Endodermal cell (in vitro differentiated cells): ENCODE data around the gene NPPC. TPM values are rescaled to one million over a fixed set of nuclear protein-coding genes. Genes with fewer than 3 reads are reported as not detected.

Experiments used
- DNase-seq: peaks from one replicate; pipeline ENCODE4 v3.0.0-alpha.2; 2017
- H3K27ac ChIP-seq: 2 replicates; pipeline ENCODE4 v1.5.1; 2013; ENCODE audit warnings: mild to moderate bottlenecking, low read depth, low read length, moderate library complexity
- H3K27me3 ChIP-seq: 2 replicates; pipeline ENCODE4 v1.6.1; 2013; ENCODE audit warnings: mild to moderate bottlenecking, low read length, moderate library complexity; ENCODE audit not compliant: insufficient read depth, control insufficient read depth, poor library complexity, severe bottlenecking
- H3K36me3 ChIP-seq: 2 replicates; pipeline ENCODE4 v1.7.0; 2013; ENCODE audit warnings: mild to moderate bottlenecking, low read length, moderate library complexity; ENCODE audit not compliant: control insufficient read depth, insufficient read depth
- H3K4me1 ChIP-seq: one replicate; pipeline ENCODE4 v1.7.0; 2013; ENCODE audit warnings: low read length; ENCODE audit not compliant: control insufficient read depth, insufficient read depth
- H3K4me3 ChIP-seq: 2 replicates; pipeline ENCODE4 v1.5.1; 2013; ENCODE audit warnings: mild to moderate bottlenecking, low read length, moderate library complexity
- H3K9ac ChIP-seq: 2 replicates; pipeline ENCODE4 v1.6.1; 2013; ENCODE audit warnings: mild to moderate bottlenecking, low read length, moderate library complexity; ENCODE audit not compliant: poor library complexity, severe bottlenecking; ENCODE audit errors: extremely low read depth
- H3K9me3 ChIP-seq: 2 replicates; pipeline ENCODE4 v1.6.1; 2013; ENCODE audit warnings: mild to moderate bottlenecking, low read length, moderate library complexity; ENCODE audit not compliant: control insufficient read depth
- H3K27ac Mint-ChIP-seq: 2 replicates; pipeline ENCODE4 v1.8.0; 2020; ENCODE audit warnings: mixed read lengths
- H3K27me3 Mint-ChIP-seq: 2 replicates; pipeline ENCODE4 v1.8.0; 2021; ENCODE audit warnings: mild to moderate bottlenecking, mixed read lengths; ENCODE audit not compliant: insufficient read depth
- H3K36me3 Mint-ChIP-seq: 2 replicates; pipeline ENCODE4 v1.8.0; 2020; ENCODE audit warnings: low read depth, mixed read lengths
- H3K4me1 Mint-ChIP-seq: 2 replicates; pipeline ENCODE4 v1.8.0; 2020; ENCODE audit warnings: mixed read lengths
- H3K4me3 Mint-ChIP-seq: 2 replicates; pipeline ENCODE4 v1.8.0; 2020; ENCODE audit warnings: mild to moderate bottlenecking, moderate library complexity, mixed read lengths
- H3K9me3 Mint-ChIP-seq: 2 replicates; pipeline ENCODE4 v1.8.0; 2020; ENCODE audit warnings: mild to moderate bottlenecking, mixed read lengths
- CTCF ChIP-seq: fragments of 200-600 bp; sonication (generic); conservative IDR thresholded peaks from 2 replicates; pipeline ENCODE4 v1.5.0; 2021; ENCODE audit warnings: antibody characterized with exemption, mild to moderate bottlenecking
- WGBS, 2 experiments: methylation state at CpG; one replicate each; pipeline versions ENCODE4 v1.1.5 to v1.1.7; 2013; ENCODE audit warnings: missing lambda C conversion rate in 2 of 2, mixed read lengths in 1 of 2; ENCODE audit not compliant: insufficient coverage in 1 of 2, insufficient read length in 1 of 2; 5-methylcytosine and 5-hydroxymethylcytosine counted together
- total RNA-seq, 2 donors: library from RNA; stranded (reverse); fragmentation: NEBNext Ultra II Directional in 1 of 2; extraction: Animal tissue kit (Norgen Biotek cat#: 25700) in 1 of 2; gene quantifications; 2 replicates in 1 of 2; 3 replicates in 1 of 2; pipeline ENCODE4 v1.2.1, GENCODE V29; 2021

NPPC gene
- total RNA-seq, 2 donors from 2014 or later: 0.84 TPM; not detected in 1

GRCh38 chr2:231936491-231936890, 10.3 kb upstream of the NPPC start:
- Histone ChIP-seq H3K9me3 (no peaks in the 10 kb centered on the region), H3K9ac (no peak overlapping the region), H3K27ac (no peak overlapping the region), H3K36me3 (no peaks in the 10 kb centered on the region), H3K27me3 (peaks cover under 1% of the 10 kb centered on the region), H3K4me3 (no peak overlapping the region), H3K4me1 (no peaks in the 10 kb centered on the region)
- DNase-seq: no peak
- WGBS, 2 experiments: 92 to 100% methylated on average over 1 to 3 of the region's 4 CpGs
- TF ChIP-seq CTCF: no peak
- H3K4me3 Mint-ChIP-seq: no peak overlapping the region
- no peaks in the 10 kb centered on the region for H3K9me3 Mint-ChIP-seq
- H3K4me1 Mint-ChIP-seq: no peaks in the 10 kb centered on the region
- H3K27ac Mint-ChIP-seq: no peak overlapping the region
- H3K27me3 Mint-ChIP-seq: peaks cover 10% of the 10 kb centered on the region
- no peaks in the 10 kb centered on the region for H3K36me3 Mint-ChIP-seq

- peaks cover 15% of the 10 kb centered on the region for H3K27me3 Mint-ChIP-seq
- Histone ChIP-seq H3K4me3 (no peak overlapping the region), H3K36me3 (no peaks in the 10 kb centered on the region), H3K4me1 (no peaks in the 10 kb centered on the region), H3K9ac (no peak overlapping the region), H3K27me3 (peaks cover 6% of the 10 kb centered on the region), H3K9me3 (no peaks in the 10 kb centered on the region), H3K27ac (no peak overlapping the region)
- H3K4me1 Mint-ChIP-seq: no peaks in the 10 kb centered on the region
- WGBS, 2 experiments: 91 to 100% methylated on average over 1 of the region's 1 CpG
- no peaks in the 10 kb centered on the region for H3K9me3 Mint-ChIP-seq
- TF ChIP-seq CTCF: no peak
- no peak overlapping the region for H3K4me3 Mint-ChIP-seq
- no peak for DNase-seq
- H3K27ac Mint-ChIP-seq: no peak overlapping the region
- no peaks in the 10 kb centered on the region for H3K36me3 Mint-ChIP-seq
These were observed 9.6 kb upstream of the NPPC start for GRCh38 chr2:231935815-231936214.

- no peak overlapping the region for H3K27ac ChIP-seq
- no peak for DNase-seq
- Mint-ChIP-seq H3K36me3 (no peaks in the 10 kb centered on the region), H3K27ac (no peak overlapping the region), H3K27me3 (peaks cover 20% of the 10 kb centered on the region), H3K4me1 (no peaks in the 10 kb centered on the region), H3K4me3 (no peak overlapping the region), H3K9me3 (no peaks in the 10 kb centered on the region)
- H3K27me3 ChIP-seq: peaks cover 11% of the 10 kb centered on the region
- H3K4me3 ChIP-seq: no peak overlapping the region
- 89 to 100% methylated on average over 2 to 4 of the region's 4 CpGs for WGBS, 2 experiments
- no peak for TF ChIP-seq CTCF
- no peaks in the 10 kb centered on the region for H3K4me1 ChIP-seq
- H3K36me3 ChIP-seq: no peaks in the 10 kb centered on the region
- no peaks in the 10 kb centered on the region for H3K9me3 ChIP-seq
- H3K9ac ChIP-seq: no peak overlapping the region
These were observed 9.0 kb upstream of the NPPC start for GRCh38 chr2:231935207-231935524.
